SKM-1 treated with dmso at 0.1 percent for 144 hours (cell line): Measurements from ENCODE around the gene SGMS1.
"Not testable (repeated sequence)": the region's sequence is repeated elsewhere in the genome, so short reads cannot be mapped to it uniquely, and the experiment has no call there.

ENCODE experiments used
- DNase-seq: peaks from one replicate; lab custom pipeline; 2025; ENCODE audit not compliant: unreplicated experiment; lab: John Stamatoyannopoulos, UW

The SGMS1 gene

DNA sequence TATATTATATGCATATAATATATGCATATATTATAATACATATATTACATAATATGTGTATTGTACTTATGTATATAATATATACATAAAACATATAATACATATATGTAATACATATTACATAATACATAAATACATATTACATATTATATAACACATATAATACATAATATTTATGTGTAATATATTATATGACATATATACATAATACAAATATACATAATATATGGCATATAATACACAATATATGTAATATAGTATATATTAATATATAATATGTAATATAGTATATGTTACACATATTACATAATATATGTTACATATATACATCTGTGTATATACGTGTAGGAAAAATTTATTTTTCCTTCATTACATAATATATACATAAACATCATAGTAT lies 63.4 kb downstream of the SGMS1 start:
- no peak for DNase-seq

DNA sequence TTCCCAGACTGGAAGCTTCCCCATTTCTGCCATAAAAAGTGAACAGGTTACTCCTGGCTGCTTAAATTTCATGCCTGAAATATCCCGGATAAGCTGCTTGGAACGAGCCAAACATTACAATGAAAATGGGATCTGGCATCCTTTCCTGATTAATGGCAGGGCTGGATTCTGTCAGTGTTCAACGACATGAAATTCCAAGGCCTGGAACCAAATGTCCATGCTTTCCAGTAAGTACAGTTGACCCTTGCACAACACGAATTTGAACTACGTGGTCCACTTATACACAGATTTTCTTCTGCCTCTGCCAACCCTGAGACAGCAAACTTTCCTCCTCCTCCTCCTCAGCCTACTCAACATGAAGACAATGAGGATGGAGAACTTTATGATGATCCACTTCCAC lies 65.4 kb downstream of the SGMS1 start:
- no peak for DNase-seq

GRCh38 chr10:50557130-50557682 lies 66.5 kb downstream of the SGMS1 start:
- DNase-seq, result no peak

DNA sequence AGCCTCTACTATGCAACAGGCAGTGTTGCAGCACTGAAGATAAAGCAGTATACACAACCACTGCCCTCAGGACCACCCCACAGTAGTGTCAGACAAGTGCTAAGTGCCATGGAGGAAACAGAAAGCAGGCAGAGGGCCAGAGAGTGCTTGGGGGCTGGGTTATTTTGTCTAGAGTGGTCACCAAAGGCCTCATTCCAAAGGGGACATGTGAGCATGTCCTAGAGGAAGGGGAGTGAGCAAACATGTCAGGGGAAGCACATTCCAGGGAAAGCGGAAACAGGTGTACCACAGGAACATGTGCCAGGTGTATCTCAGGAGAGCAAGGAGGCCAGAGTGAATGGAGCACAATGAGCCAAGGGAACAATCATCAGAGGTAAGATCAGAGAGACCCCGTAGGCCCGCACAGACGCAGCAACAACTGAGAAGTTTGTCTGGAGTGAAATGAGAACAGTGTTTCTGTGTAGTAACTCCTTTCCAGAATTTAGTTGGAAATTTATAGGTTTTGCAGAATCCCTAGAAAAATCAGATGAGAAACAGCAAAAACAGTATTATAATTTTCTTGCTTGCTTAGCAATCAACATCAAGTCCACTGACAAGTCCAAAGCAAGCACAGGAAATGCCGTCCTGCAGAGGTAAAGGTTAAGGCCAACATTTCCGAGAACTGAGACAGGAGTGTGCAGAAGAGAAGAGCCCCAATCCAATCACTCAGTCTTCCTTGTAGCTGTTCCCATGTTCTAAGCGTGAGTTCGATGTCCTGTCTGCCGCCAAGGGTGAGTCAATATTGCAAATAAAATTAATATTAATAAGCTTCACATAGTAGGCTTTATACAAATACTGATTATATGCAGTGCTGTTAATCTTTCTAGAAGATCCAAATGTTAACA lies 67.3 kb downstream of the SGMS1 start:
- DNase-seq, result no peak

GRCh38 chr10:50554995-50555568 lies 68.7 kb downstream of the SGMS1 start:
- no peak for DNase-seq

GRCh38 chr10:50554376-50554994 lies 69.3 kb downstream of the SGMS1 start:
- DNase-seq, result no peak

GRCh38 chr10:50552771-50553535 lies 70.8 kb downstream of the SGMS1 start:
- no peak for DNase-seq

DNA sequence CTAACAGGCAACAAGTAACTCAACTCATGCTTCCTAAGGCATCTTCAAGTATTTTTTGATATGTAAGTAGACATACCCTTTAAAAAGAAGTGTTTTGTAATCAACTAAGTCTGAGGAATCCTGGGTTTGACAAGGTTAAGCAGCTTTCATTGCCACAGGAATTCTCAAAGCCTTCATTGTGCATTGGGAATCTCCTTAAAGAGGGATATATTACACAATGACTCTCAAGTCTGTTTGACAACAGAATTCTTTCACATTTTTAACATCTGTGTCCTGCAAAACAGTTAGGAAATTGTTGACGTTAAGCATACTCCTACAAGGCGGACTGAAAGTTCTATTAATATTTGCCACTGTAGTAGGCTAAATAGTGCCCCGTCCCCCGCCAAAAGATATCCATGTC lies 71.4 kb downstream of the SGMS1 start:
- no peak for DNase-seq

GRCh38 chr10:50551894-50552293 lies 71.9 kb downstream of the SGMS1 start:
- no peak for DNase-seq

DNA sequence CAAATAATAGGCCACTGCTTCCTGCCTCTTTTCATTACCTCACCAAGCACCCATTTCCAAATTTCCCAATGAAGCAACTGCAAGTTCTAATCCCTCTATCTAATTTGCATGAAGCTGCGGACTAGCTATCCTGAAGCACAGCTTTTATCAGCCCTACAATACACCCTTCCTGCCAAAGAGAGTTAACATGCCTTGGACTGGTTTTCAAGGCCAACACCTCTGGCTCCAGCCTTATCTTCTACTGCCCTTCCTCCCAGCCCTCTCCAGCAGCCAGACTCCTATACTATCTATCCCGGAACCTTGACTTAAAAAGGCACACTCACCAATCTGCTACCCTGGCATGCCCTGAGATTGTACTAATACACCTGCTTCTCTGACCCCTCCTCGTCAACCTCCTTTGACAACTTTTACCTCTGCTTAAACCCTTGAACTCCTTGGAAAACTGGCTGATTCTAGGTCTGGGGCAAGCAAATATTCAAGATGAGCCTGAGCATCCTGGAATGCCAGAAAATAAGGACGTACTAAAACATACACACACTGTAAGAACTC lies 73.4 kb downstream of the SGMS1 start:
- DNase-seq, result no peak

DNA sequence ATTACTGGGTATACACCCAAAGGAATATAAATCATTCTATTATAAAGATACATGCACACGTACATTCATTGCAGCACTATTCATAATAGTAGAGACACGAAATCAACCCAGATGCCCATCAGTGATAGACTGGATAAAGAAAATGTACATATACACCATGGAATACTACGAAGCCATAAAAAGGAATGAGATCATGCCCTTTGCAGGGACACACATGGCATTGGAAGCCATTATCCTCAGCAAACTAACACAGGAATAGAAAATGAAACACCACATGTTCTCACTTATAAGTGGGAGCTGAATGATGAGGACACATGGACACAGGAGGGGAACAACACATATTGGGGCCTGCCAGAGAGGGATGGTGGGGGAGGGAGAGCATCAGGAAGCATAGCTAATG lies 74.6 kb downstream of the SGMS1 start:
- DNase-seq, result not testable (repeated sequence)

DNA sequence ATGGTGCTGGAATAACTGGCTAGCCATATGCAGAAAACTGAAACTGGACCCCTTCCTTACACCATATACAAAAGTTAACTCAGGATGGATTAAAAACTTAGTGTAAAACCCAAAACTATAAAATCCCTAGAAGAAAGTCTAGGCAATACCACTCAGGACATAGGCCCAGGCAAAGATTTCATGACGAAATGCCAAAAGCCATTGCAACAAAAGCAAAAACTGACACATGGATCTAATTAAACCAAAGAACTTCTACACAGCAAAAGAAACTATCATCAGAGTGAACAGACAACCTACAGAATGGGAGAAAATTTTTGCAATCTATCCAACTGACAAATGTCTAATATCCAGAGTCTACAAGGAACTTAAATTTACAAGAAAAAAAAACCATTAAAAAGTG lies 75.3 kb downstream of the SGMS1 start:
- not testable (repeated sequence) for DNase-seq

DNA sequence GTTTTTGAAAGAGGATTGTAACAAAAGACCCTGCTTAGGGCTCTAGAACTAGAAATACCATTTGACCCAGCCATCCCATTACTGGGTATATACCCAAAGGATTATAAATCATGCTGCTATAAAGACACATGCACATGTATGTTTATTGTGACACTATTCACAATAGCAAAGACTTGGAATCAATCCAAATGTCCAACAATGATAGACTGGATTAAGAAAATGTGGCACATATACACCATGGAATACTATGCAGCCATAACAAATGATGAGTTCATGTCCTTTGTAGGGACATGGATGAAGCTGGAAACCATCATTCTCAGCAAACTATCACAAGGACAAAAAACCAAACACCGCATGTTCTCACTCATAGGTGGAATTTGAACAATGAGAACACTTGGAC lies 77.5 kb downstream of the SGMS1 start:
- DNase-seq, result not testable (repeated sequence)

- no peak for DNase-seq
These were observed 77.9 kb downstream of the SGMS1 start for GRCh38 chr10:50545846-50546245.

DNA sequence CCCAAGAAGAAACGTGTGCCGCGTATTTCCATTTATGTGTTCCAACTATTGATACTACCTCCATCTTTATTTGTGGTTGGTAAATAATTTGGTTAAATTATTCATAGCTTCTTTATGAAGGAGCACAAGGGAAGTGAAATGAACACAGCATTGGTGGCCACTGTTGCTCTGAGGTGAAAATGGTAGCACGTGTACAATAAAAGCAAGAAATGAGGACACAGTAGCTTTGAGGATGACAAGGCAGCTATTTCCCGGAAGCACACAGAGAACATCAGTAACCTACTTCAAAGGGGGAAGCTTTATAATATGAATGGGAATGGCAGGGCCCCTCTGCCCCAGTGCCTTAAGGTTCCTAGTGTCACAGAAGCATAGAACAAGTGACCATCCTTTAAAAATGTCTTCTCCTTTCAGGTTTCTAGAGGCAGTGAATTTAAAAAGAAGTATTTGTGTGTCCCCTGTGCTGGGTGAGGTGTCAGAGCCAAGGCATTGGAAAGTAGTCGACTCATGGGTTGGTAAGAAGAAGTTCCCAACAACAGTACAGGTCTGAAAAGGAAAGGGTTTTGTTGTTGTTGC lies 78.8 kb downstream of the SGMS1 start:
- DNase-seq, result no peak

DNA sequence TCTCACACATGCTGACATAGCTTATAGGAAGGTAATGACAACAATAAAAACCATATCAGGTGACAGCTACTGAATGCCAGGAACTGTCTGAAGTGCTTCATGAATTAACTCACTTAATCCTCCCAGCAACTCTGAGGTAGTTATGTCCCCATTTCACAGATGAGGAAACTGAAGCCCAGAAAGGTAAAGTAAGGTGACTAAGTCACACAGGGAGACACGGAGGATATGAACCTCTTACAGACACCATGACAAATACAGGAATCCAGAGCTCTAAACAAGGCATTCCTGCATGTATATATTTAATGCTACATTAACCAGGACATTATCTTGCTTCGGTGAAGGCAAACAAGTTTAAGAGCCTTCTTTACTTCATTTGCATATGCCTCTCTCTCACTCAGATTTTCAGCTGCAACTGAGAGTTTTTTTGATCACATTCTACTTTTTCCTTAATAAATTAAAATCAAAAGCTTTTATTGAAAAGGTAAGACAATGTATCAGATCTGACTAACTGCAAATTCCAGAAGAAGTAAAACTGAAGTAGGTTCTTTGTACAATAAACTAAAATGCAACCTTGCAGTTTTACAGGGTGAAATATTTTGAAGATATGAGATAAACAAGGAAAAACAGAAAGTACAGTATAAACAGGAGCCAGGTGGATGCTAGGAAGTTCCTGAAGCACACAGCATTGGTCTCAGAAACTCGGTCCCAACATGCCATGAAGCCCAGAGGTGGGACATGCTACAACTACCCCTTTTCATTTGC lies 79.5 kb downstream of the SGMS1 start:
- DNase-seq, result no peak

DNA sequence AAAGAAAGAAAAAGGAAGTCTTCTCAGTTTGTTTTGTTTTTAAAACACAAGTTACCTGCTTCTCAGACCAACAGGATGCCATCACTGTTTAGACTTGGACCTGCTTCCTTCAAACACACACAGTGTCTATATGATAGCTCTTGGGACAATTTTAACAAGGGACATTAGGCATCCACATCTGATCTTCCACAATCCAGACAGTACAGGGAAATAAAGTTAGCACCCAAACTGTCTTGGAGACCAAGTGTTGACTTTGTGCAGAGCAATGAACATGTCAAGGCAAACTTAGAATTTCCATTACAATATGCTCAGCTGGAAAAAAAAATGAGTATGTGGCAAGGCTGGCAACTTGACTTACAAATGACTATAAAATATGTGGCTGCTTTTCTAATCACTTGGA lies 80.9 kb downstream of the SGMS1 start:
- no peak for DNase-seq

DNA sequence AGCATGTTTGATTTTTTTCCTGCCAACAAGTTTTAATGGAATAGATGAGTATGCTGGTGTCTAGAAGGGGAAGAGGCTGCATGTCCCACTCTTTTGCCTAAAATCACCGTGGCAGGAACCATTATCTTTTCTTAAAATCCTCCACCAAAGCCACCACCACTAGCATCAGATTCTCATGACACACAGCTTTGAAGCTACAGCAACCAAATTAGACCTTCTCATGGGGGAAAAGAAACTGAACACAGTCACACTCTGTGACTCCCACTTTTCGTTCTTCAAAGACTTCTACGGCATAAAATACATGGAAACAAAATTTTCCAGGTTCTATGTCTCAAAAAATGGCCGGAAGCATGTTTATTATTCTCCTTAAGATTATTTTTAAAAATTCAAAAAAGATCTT lies 81.8 kb downstream of the SGMS1 start:
- no peak for DNase-seq

GRCh38 chr10:50541317-50541716 lies 82.4 kb downstream of the SGMS1 start:
- no peak for DNase-seq

- DNase-seq, result no peak
These were observed 83.0 kb downstream of the SGMS1 start for GRCh38 chr10:50540826-50541122.
